ENCODE measurements around the gene MBOAT7. TPM values are rescaled to one million over a fixed set of nuclear protein-coding genes. Genes with fewer than 3 reads are reported as not detected.

Gene MBOAT7
- total RNA-seq, 1 experiment from 2014 or later = 100 TPM

GRCh38 chr19:54230031-54230430 lies 40.7 kb upstream of the MBOAT7 start:
- no peaks in the 10 kb centered on the region for H3K4me1 ChIP-seq (ENCODE audit: insufficient read depth, low read length)
- H3K14ac ChIP-seq (ENCODE audit: insufficient read depth, low read length) = no peak overlapping the region
- no peak overlapping the region for H2BK15ac ChIP-seq (ENCODE audit: low read depth, low read length)
- TF ChIP-seq, protein P1, sequence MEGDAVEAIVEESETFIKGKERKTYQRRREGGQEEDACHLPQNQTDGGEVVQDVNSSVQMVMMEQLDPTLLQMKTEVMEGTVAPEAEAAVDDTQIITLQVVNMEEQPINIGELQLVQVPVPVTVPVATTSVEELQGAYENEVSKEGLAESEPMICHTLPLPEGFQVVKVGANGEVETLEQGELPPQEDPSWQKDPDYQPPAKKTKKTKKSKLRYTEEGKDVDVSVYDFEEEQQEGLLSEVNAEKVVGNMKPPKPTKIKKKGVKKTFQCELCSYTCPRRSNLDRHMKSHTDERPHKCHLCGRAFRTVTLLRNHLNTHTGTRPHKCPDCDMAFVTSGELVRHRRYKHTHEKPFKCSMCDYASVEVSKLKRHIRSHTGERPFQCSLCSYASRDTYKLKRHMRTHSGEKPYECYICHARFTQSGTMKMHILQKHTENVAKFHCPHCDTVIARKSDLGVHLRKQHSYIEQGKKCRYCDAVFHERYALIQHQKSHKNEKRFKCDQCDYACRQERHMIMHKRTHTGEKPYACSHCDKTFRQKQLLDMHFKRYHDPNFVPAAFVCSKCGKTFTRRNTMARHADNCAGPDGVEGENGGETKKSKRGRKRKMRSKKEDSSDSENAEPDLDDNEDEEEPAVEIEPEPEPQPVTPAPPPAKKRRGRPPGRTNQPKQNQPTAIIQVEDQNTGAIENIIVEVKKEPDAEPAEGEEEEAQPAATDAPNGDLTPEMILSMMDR (conservative IDR thresholded peaks at IDR 0.05) = no peak
- no peaks in the 10 kb centered on the region for H3K9me3 ChIP-seq (ENCODE audit: control insufficient read depth, low read depth, low read length)
- H3K18ac ChIP-seq (ENCODE audit: insufficient read length, low read depth, low read length) = no peak overlapping the region
- no peaks in the 10 kb centered on the region for H3K79me2 ChIP-seq (ENCODE audit: insufficient read depth, low read length)
- no peak overlapping the region for H4K8ac ChIP-seq (replicated peaks; ENCODE audit: insufficient read length, low read depth, low read length)
- H3K56ac ChIP-seq (ENCODE audit: insufficient read length, low read depth, low read length) = no peak overlapping the region
- no peaks in the 10 kb centered on the region for H3K23me2 ChIP-seq (ENCODE audit: insufficient read length, low read depth, low read length, poor library complexity, severe bottlenecking)
- no peak overlapping the region for H3K9ac ChIP-seq (ENCODE audit: extremely low read depth, insufficient read length, low read length)
- H2BK120ac ChIP-seq (ENCODE audit: low read depth, low read length, poor library complexity, severe bottlenecking) = no peak overlapping the region
- Mint-ChIP-seq H3K4me1 (peaks cover 2 to 3% of the 10 kb centered on the region in 2 experiments; a peak in 3 of 4 replicates), H3K4me3 (no peak overlapping the region), H3K27me3 (ENCODE audit: low read depth) (peaks cover 70% of the 10 kb centered on the region), H3K9me3 (peaks cover 23 to 25% of the 10 kb centered on the region in 2 experiments), H3K27ac (no peak overlapping the region), H3K36me3 (ENCODE audit: insufficient read depth in 1 of 3, low read depth in 3 of 3) (no peaks in the 10 kb centered on the region; a peak in 1 of 7 replicates)
- H3T11ph ChIP-seq (ENCODE audit: low read length) = no peak overlapping the region
- H3K79me1 ChIP-seq (ENCODE audit: insufficient read depth, low read depth, low read length, poor library complexity, severe bottlenecking) = no peaks in the 10 kb centered on the region
- no CpG with 5 or more reads among the region's 7 CpGs for WGBS (ENCODE audit: extremely low coverage, insufficient read length, low lambda C conversion rate)
- H4K91ac ChIP-seq (ENCODE audit: insufficient read length, low read depth, low read length) = no peak overlapping the region
- no peak overlapping the region for H3K27ac ChIP-seq (ENCODE audit: insufficient read length, low read depth, low read length)
- no peak overlapping the region for H4K5ac ChIP-seq (ENCODE audit: insufficient read length, low read depth, low read length)
- H2AK5ac ChIP-seq (ENCODE audit: insufficient read length, low read length) = no peak overlapping the region
- H4K20me1 ChIP-seq (ENCODE audit: control insufficient read depth, insufficient read depth, insufficient read length) = no peaks in the 10 kb centered on the region
- no peak for DNase-seq
- no peak overlapping the region for H2BK5ac ChIP-seq (ENCODE audit: insufficient read length, low read length)
- no peak overlapping the region for H3K4me2 ChIP-seq (ENCODE audit: insufficient read depth, insufficient read length, low read length)
- peaks cover 2% of the 10 kb centered on the region; the same call in 1 of the 2 replicates for H3K27me3 ChIP-seq (ENCODE audit: insufficient read depth, low read length)
- H3K4ac ChIP-seq (ENCODE audit: low read depth, low read length) = no peak overlapping the region
- no peak overlapping the region for H2BK20ac ChIP-seq (ENCODE audit: low read depth, low read length, poor library complexity, severe bottlenecking)
- H3K23ac ChIP-seq (ENCODE audit: insufficient read length, low read depth, low read length) = no peak overlapping the region
- H2BK12ac ChIP-seq (ENCODE audit: insufficient read length, low read depth, low read length) = no peak overlapping the region
- no peak overlapping the region for H2AFZ ChIP-seq (ENCODE audit: low read length)

Data from H9 (cell line).